ENCODE results near the gene NRG2. TPM values are rescaled to one million over a fixed set of nuclear protein-coding genes. Genes with fewer than 3 reads are reported as not detected.

Gene NRG2
- total RNA-seq, 1 donor from 2014 or later = 13.9 TPM

- DNase-seq (ENCODE audit: low spot score) = no peak
Observed at GRCh38 chr5:140041099-140041491, 2.0 kb downstream of the NRG2 start.

GRCh38 chr5:140040358-140040757 is 2.7 kb downstream of the NRG2 start:
- no peak for DNase-seq (ENCODE audit: low spot score)

GRCh38 chr5:140039561-140039960 is 3.5 kb downstream of the NRG2 start:
- DNase-seq (ENCODE audit: low spot score) = no peak

- no peak for DNase-seq (ENCODE audit: low spot score)
Observed at GRCh38 chr5:140038373-140038957, 4.6 kb downstream of the NRG2 start.

GRCh38 chr5:140037012-140037411 is 6.1 kb downstream of the NRG2 start:
- DNase-seq (ENCODE audit: low spot score) = no peak

- DNase-seq (ENCODE audit: low spot score) = no peak
Observed at GRCh38 chr5:140035881-140036280, 7.2 kb downstream of the NRG2 start.

- no peak for DNase-seq (ENCODE audit: low spot score)
Observed at GRCh38 chr5:140033037-140033760, 9.9 kb downstream of the NRG2 start.

- DNase-seq (ENCODE audit: low spot score) = no peak
Observed at GRCh38 chr5:140032296-140032695, 10.8 kb downstream of the NRG2 start.

GRCh38 chr5:140027807-140028206 is 15.3 kb downstream of the NRG2 start:
- DNase-seq (ENCODE audit: low spot score) = no peak

GRCh38 chr5:140025736-140026135 is 17.4 kb downstream of the NRG2 start:
- no peak for DNase-seq (ENCODE audit: low spot score)

GRCh38 chr5:140024928-140025327 is 18.2 kb downstream of the NRG2 start:
- no peak for DNase-seq (ENCODE audit: low spot score)

GRCh38 chr5:140023611-140024191 is 19.4 kb downstream of the NRG2 start:
- no peak for DNase-seq (ENCODE audit: low spot score)

GRCh38 chr5:140020601-140021177 is 22.4 kb downstream of the NRG2 start:
- no peak for DNase-seq (ENCODE audit: low spot score)

- DNase-seq (ENCODE audit: low spot score) = no peak
Observed at GRCh38 chr5:140018920-140019644, 24.0 kb downstream of the NRG2 start.

GRCh38 chr5:140018517-140018916 is 24.6 kb downstream of the NRG2 start:
- no peak for DNase-seq (ENCODE audit: low spot score)

GRCh38 chr5:140018096-140018481 is 25.0 kb downstream of the NRG2 start:
- no peak for DNase-seq (ENCODE audit: low spot score)

- DNase-seq (ENCODE audit: low spot score) = no peak
Observed at GRCh38 chr5:140017397-140018095, 25.6 kb downstream of the NRG2 start.

- no peak for DNase-seq (ENCODE audit: low spot score)
Observed at GRCh38 chr5:140015706-140016105, 27.4 kb downstream of the NRG2 start.

- no peak for DNase-seq (ENCODE audit: low spot score)
Observed at GRCh38 chr5:140014751-140015150, 28.3 kb downstream of the NRG2 start.

GRCh38 chr5:140013536-140013935 is 29.6 kb downstream of the NRG2 start:
- DNase-seq (ENCODE audit: low spot score) = no peak

- no peak for DNase-seq (ENCODE audit: low spot score)
Observed at GRCh38 chr5:140012443-140012842, 30.7 kb downstream of the NRG2 start.
